ENCODE data around the gene UGCG. TPM values are rescaled to one million over a fixed set of nuclear protein-coding genes. Genes with fewer than 3 reads are reported as not detected.
A peak's percentile ranks its signal among the peaks of the same experiment; 100 is the strongest.

Gene UGCG
- total and polyA plus RNA-seq, 9 of the 15 experiments (the other 6 are each of a cell fraction or from before 2014, with no cell fraction given) = 20.0 to 40.3 (median 29.2) TPM

- Histone ChIP-seq H3K9me3 (replicated peaks; ENCODE audit: control insufficient read depth, insufficient read depth, low read depth, low read length) (no peaks in the 10 kb centered on the region), H3K9ac (ENCODE audit: insufficient read depth in 1 of 2, low read depth in 2 of 2, low read length in 2 of 2) (no peak overlapping the region), H3K4me1 (replicated peaks in 1 of 2; ENCODE audit: control insufficient read depth in 2 of 2, insufficient read depth in 2 of 2, low read length in 2 of 2) (peaks cover 4 to 27% of the 10 kb centered on the region in 2 experiments; a peak in 3 of 5 replicates), H4K20me1 (replicated peaks; ENCODE audit: control insufficient read depth, insufficient read depth, low read length) (no peaks in the 10 kb centered on the region), H3K27me3 (ENCODE audit: control insufficient read depth in 2 of 2, insufficient read depth in 2 of 2, low read length in 2 of 2) (no peaks in the 10 kb centered on the region), H3K79me2 (ENCODE audit: control insufficient read depth, insufficient read depth, low read length) (no peaks in the 10 kb centered on the region), H3K9me1 (ENCODE audit: control insufficient read depth, insufficient read depth, low read length) (no peaks in the 10 kb centered on the region), H3K4me3 (no peak overlapping the region), H3K4me2 (ENCODE audit: insufficient read depth, low read length) (peak overlapping the region; percentile 48; the same call in 1 of the 2 replicates), H3K36me3 (ENCODE audit: control insufficient read depth, insufficient read depth, low read length) (no peaks in the 10 kb centered on the region), H2AFZ (ENCODE audit: low read depth, low read length) (peak overlapping the region; percentile 43; the same call in 1 of the 2 replicates), H3K27ac (ENCODE audit: extremely low read depth, low read depth, low read length) (no peak overlapping the region; the same call in 2 of the 3 replicates)
- 21% methylated on average over 7 of the region's 7 CpGs for WGBS (ENCODE audit: insufficient coverage, low coverage, missing lambda C conversion rate)
- peak in 2 of 4 experiments; percentile 49 to 63 for DNase-seq (ENCODE audit: extremely low read depth in 1 of 4, low spot score in 3 of 4)
- intact Hi-C loops (cut with micrococcal nuclease) = loop anchor here (5.0 to 10.0 kb wide), 2 partner anchors 62 to 405 kb away; partner anchors contain the start of gene UGCG
- FAIRE-seq = peak; percentile 67
- ATAC-seq = peak; percentile 73
- no TSS peak for BruUV-seq (replicated peaks)
- CTCF ChIA-PET (ENCODE audit: low intra/inter-chr PET ratio) = no interaction called here
- in situ Hi-C loops (cut with MboI) = no loop called here
- POLR2A ChIA-PET = interaction anchor here (0.7 to 1.4 kb wide), 3 partner anchors 34 to 449 kb away, joined by 3 read pairs; no protein-coding TSS in a partner anchor
- TF ChIP-seq MTA2 (IDR thresholded peaks at IDR 0.05; ENCODE audit: low read depth) = peak; percentile 36; the same call in 1 of the 2 replicates
- peak; percentile 53; the same call in 1 of the 2 replicates for TF ChIP-seq JUN (IDR thresholded peaks at IDR 0.05; ENCODE audit: borderline replicate concordance, low read depth, low read length)
- no peak for TF ChIP-seq JUN (CRISPR knock-in tag; IDR thresholded peaks at IDR 0.05; ENCODE audit: borderline replicate concordance)
- peak; percentile 83 for TF ChIP-seq TCF3 (CRISPR knock-in tag; IDR thresholded peaks at IDR 0.05)
- TF ChIP-seq CCNT2 (IDR thresholded peaks at IDR 0.05; ENCODE audit: borderline replicate concordance, extremely low read depth, insufficient read length, low read depth, low read length) = peak; percentile 45
- TF ChIP-seq ZZZ3 (IDR thresholded peaks at IDR 0.05) = no peak
- peak; percentile 80 for TF ChIP-seq FOSL1 (tag; conservative IDR thresholded peaks at IDR 0.05)
- peak; percentile 56; the same call in 1 of the 2 replicates for TF ChIP-seq JUND (IDR thresholded peaks at IDR 0.05; ENCODE audit: borderline replicate concordance, low read depth, low read length)
- TF ChIP-seq JUND (tag; IDR thresholded peaks at IDR 0.05; ENCODE audit: borderline replicate concordance, low read depth, low read length) = peak; percentile 58; the same call in 1 of the 3 replicates
- 0 out of 4 replicates have a peak, but pooled peaks of 1 of the 2 experiments have one; percentile 30 for TF ChIP-seq UBTF (IDR thresholded peaks at IDR 0.05; ENCODE audit: borderline replicate concordance in 1 of 2, low read depth in 2 of 2, low read length in 2 of 2)
- peak; percentile 75 for TF ChIP-seq TAL1 (IDR thresholded peaks at IDR 0.05)
- no peak for TF ChIP-seq KAT2B (IDR thresholded peaks at IDR 0.05; ENCODE audit: low read depth, low read length)
- no peak for TF ChIP-seq SAP30 (IDR thresholded peaks at IDR 0.05; ENCODE audit: borderline replicate concordance, insufficient read depth, low read depth, low read length, poor library complexity, severe bottlenecking)
- TF ChIP-seq KDM1A (IDR thresholded peaks at IDR 0.05) = peak in 1 of 2 experiments; percentile 14; a peak in 1 of 4 replicates
Measured at GRCh38 chr9:111959468-111960359, 63.1 kb downstream of the UGCG start.
